GM18867 (cell line): ENCODE results near the gene TUBGCP5.

Experiments
- ATAC-seq: cut with Tn5 transposase; IDR thresholded peaks from one replicate; pipeline ENCODE4 v1.9.1; 2021; ENCODE audit warnings: mild to moderate bottlenecking, moderate library complexity; ENCODE audit not compliant: unreplicated experiment

The TUBGCP5 gene

GRCh38 chr15:22954798-22955543, 84.4 kb downstream of the TUBGCP5 start:
- no peak for ATAC-seq

- no peak for ATAC-seq
Observed at GRCh38 chr15:22954326-22954725, 85.0 kb downstream of the TUBGCP5 start.

DNA sequence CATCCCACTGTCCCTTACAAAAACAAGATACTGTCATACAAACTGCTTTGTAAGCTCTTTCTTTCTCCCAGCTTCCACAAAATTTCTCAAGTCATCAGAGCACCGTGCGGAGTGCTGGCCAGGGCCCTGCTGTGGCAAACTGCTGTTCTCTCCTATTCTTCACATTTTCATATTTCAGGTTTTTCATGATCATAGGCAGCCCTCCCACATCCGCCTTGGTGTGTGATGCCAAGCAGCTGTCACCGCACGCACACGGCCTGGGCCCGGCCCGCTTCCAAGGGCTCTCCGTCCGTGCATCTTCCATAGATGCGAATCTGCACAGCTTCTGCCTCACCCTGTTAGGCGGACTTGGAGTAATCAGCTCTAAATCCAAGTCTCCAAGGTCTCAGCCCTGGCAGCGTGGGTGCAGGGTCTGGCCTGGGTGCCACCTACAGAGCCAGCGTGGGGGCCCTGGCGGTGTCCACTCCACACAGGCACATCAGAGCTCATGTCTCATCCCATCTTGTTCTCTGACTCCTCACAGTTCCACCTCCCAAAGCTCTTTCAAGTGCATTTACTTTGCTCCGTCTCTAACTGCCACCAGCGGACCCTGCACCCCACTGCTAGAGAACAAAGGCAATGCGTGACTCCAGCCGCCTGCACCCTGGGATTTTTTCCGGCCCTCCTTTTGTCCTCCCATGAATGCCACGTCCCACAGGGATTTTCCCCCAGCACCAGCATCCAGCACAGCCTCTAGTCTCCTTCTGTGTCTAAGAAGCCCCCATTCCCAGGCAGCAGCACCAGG, 86.4 kb downstream of the TUBGCP5 start:
- no peak for ATAC-seq

DNA sequence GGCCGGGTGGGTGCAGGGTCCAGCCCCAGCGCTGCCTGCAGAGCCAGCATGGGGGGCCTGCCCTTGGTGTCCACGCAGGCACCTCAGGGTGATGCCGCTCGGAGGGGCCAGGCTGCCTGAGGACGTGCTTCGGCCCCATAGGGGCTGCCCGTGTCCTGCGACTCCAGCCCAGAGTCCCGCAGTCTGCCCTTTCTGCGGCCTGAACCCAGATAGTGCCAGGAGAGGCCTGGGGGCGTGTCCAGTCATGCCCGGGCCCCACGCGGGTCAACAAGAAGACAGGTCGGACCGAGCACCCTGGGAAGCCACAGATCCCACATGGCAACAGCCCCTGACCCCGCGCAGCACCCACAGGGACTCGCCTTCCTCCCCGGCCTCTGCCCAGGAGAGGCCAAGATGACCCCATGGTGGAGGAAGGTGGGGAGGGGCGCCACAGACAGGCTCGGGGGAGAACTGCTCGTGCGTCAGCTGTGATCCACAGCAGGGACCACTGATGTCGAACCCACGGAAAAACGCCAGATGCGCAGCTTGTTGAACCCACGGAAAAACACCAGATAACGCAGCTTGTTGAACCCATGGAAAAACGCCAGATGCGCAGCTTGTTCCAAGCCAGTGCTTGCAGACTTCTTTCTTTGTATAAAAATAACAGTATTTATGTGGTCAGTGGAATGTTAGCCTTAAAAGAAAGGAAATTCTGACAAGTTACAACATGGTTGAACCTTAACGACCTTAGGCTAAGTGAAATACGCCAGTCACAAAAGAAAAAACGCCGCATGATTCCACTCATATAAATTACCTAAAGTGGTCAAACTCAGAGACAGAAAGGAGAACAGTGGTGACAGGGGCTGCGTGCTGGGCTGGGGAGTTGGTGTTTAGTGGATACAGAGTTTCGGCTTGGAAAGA, 87.7 kb downstream of the TUBGCP5 start:
- no peak for ATAC-seq

GRCh38 chr15:22951031-22951380, 88.4 kb downstream of the TUBGCP5 start:
- ATAC-seq = no peak

DNA sequence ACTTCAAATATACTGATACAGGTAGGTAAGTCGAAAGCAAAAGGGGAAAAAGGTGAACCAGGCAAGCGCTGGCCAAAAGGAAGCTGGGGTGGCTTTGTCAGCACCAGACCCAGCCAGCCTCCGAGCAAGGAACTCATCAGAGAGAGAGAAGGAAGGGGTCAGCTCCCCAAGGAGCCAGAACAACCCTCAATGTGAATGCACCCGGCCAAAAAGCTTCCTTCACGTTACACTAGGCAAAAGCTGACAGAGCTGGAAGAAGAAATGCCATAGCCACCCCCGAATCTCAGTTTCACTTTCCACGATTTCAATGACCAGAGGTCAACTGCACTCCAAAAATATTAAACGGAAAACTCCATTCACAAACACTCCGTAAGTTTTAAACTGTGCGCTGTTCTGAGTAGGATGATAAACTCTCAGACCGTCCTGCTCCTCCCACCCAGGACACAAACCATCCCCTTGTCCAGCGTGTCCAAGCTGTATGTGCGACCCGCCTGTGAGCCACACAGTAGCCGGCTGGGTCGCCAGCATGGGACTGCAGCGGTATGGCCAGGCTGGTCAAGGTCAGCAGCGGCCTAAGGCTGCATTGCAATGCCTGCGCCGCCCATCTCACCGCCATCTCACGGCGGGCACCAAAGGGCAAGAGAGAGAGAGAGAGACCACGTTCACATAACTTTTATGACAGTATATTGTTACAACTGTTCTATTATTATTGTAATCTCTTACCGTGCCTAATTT, 88.9 kb downstream of the TUBGCP5 start:
- no peak for ATAC-seq
